K562 (cell line): ENCODE results near the gene F8A1. TPM values are rescaled to one million over a fixed set of nuclear protein-coding genes. Genes with fewer than 3 reads are reported as not detected.
"Not testable (repeated sequence)": the region's sequence is repeated elsewhere in the genome, so short reads cannot be mapped to it uniquely, and the experiment has no call there.

Experiments
- ATAC-seq: fragments of 200-7000 bp; cut with Tn5 transposase; 3 replicates; pipeline ENCODE4 v1.9.1; 2020; ENCODE audit warnings: moderate library complexity
- BruUV-seq: library from RNA; stranded (reverse); fragments of 400-500 nt; replicated peaks from 2 replicates; lab custom pipeline; 2021; lab: Mats Ljungman, UMichigan
- CTCF ChIA-PET: fragments of 300-600 bp; formaldehyde crosslinking; extraction: SDS; loops from one replicate; lab custom pipeline; 2021; ENCODE audit warnings: low intra/inter-chr PET ratio; lab: Yijun Ruan, JAX
- POLR2A ChIA-PET: fragments of 300-600, 350-650 bp; sonication (Branson Sonifier 250); formaldehyde crosslinking; extraction: SDS; loops from one replicate; lab custom pipeline; 2021; ENCODE audit warnings: antibody characterized with exemption, inconsistent platforms; lab: Yijun Ruan, JAX
- DNase-seq, 4 experiments: peaks; one replicate each; pipeline versions ENCODE4 v3.0.0 to v3.0.0-alpha.2; 2011 to 2018; ENCODE audit warnings: low spot score in 3 of 4, mixed read lengths in 3 of 4; ENCODE audit errors: extremely low read depth in 1 of 4
- FAIRE-seq: peaks from 2 replicates; lab custom pipeline; 2011; peaks lifted over from hg19 to GRCh38; lab: Jason Lieb, UNC
- H2AFZ ChIP-seq: 2 replicates; pipeline ENCODE4 v1.6.0; 2011; ENCODE audit warnings: low read depth, low read length, control low read depth, inconsistent platforms
- H3K27ac ChIP-seq: fragments of 200-600 bp; 3 replicates; pipeline ENCODE4 v1.8.0; 2011; ENCODE audit warnings: low read depth, mild to moderate bottlenecking, control low read depth, inconsistent platforms, low read length, moderate library complexity, mixed read lengths; ENCODE audit errors: extremely low read depth
- H3K27me3 ChIP-seq, 2 experiments: fragments of 300-600 bp in 1 of 2; 2 replicates in 1 of 2; 3 replicates in 1 of 2; pipeline versions ENCODE4 v1.6.0 to v1.8.0; 2011; ENCODE audit warnings: inconsistent platforms in 2 of 2, low read length in 2 of 2, mild to moderate bottlenecking in 1 of 2, mixed read lengths in 1 of 2, moderate library complexity in 1 of 2; ENCODE audit not compliant: control insufficient read depth in 2 of 2, insufficient read depth in 2 of 2
- H3K36me3 ChIP-seq: fragments of 300-600 bp; 3 replicates; pipeline ENCODE4 v1.8.0; 2011; ENCODE audit warnings: mild to moderate bottlenecking, low read length, inconsistent platforms; ENCODE audit not compliant: control insufficient read depth, insufficient read depth
- H3K4me1 ChIP-seq, 2 experiments: fragments of 200-600 bp in 1 of 2; replicated peaks in 1 of 2; 2 replicates in 1 of 2; 3 replicates in 1 of 2; pipeline versions ENCODE4 v1.5.1 to v1.8.0; 2011; ENCODE audit warnings: inconsistent platforms in 2 of 2, low read length in 2 of 2, mild to moderate bottlenecking in 1 of 2, mixed read lengths in 1 of 2, moderate library complexity in 1 of 2; ENCODE audit not compliant: control insufficient read depth in 2 of 2, insufficient read depth in 2 of 2
- H3K4me2 ChIP-seq: 2 replicates; pipeline ENCODE4 v1.6.1; 2011; ENCODE audit warnings: low read length, control low read depth, inconsistent platforms, mixed read lengths; ENCODE audit not compliant: insufficient read depth
- H3K4me3 ChIP-seq: fragments of 200-600 bp; sonication (generic), shearing (Covaris generic); 2 replicates; pipeline ENCODE4 v1.5.1; 2016; ENCODE audit warnings: control low read depth, inconsistent platforms
- H3K79me2 ChIP-seq: fragments of 200-600 bp; 3 replicates; pipeline ENCODE4 v1.8.0; 2011; ENCODE audit warnings: low read length, inconsistent platforms; ENCODE audit not compliant: control insufficient read depth, insufficient read depth
- H3K9ac ChIP-seq, 2 experiments: 2 replicates each; pipeline versions ENCODE4 v1.6.0 to v1.6.1; 2011; ENCODE audit warnings: low read depth in 2 of 2, low read length in 2 of 2, control low read depth in 1 of 2, inconsistent platforms in 1 of 2, mild to moderate bottlenecking in 1 of 2, mixed read lengths in 1 of 2; ENCODE audit not compliant: insufficient read depth in 1 of 2
- H3K9me1 ChIP-seq: one replicate; pipeline ENCODE4 v1.6.0; 2011; ENCODE audit warnings: inconsistent platforms, mild to moderate bottlenecking, low read length, moderate library complexity; ENCODE audit not compliant: control insufficient read depth, insufficient read depth
- H3K9me3 ChIP-seq: replicated peaks from 2 replicates; pipeline ENCODE4 v1.5.1; 2011; ENCODE audit warnings: low read depth, low read length, inconsistent platforms; ENCODE audit not compliant: control insufficient read depth, insufficient read depth
- H4K20me1 ChIP-seq: replicated peaks from 2 replicates; pipeline ENCODE4 v1.6.1; 2011; ENCODE audit warnings: low read length, inconsistent platforms, mixed read lengths; ENCODE audit not compliant: control insufficient read depth, insufficient read depth
- BCOR ChIP-seq: fragments of 450-650 bp; IDR thresholded peaks from 2 replicates; pipeline ENCODE4 v1.6.1; 2016
- EWSR1 ChIP-seq: fragments of 450-650 bp; IDR thresholded peaks from 2 replicates; pipeline ENCODE4 v1.6.1; 2018; ENCODE audit warnings: borderline replicate concordance, mild to moderate bottlenecking, low read depth, moderate library complexity; ENCODE audit not compliant: partially characterized antibody
- FOS ChIP-seq: IDR thresholded peaks from 3 replicates; pipeline ENCODE4 v1.6.1; 2011; ENCODE audit not compliant: insufficient read length; ENCODE audit errors: extremely low read depth
- HNRNPH1 ChIP-seq: fragments of 200-400 bp; formaldehyde crosslinking; optimal IDR thresholded peaks from 2 replicates; pipeline ENCODE3; 2017; ENCODE audit warnings: low read depth, mild to moderate bottlenecking, low read length, moderate library complexity
- PKNOX1 ChIP-seq: fragments of 450-650 bp; IDR thresholded peaks from 2 replicates; pipeline ENCODE4 v1.6.1; 2016
- STAT5A ChIP-seq: IDR thresholded peaks from 2 replicates; pipeline ENCODE4 v1.6.1; 2012; ENCODE audit warnings: low read length, inconsistent platforms, borderline replicate concordance
- ZNF146 ChIP-seq: IDR thresholded peaks from one replicate; pipeline ENCODE4 v1.6.1; 2018; ENCODE audit warnings: missing compliant biosample characterization; ENCODE audit not compliant: unreplicated experiment
- whole genome bisulfite sequencing: fragments of 100-300 bp; shearing (Covaris generic); methylation state at CpG from one replicate; pipeline ENCODE4 v1.1.6; 2016; ENCODE audit warnings: low coverage, mixed read lengths; ENCODE audit not compliant: insufficient coverage; ENCODE audit errors: missing lambda C conversion rate; 5-methylcytosine and 5-hydroxymethylcytosine counted together
- in situ Hi-C: fragments of 300-500 bp; cut with MboI; formaldehyde crosslinking; loops from 4 replicates; pipeline ENCODE4 v1.15.0; 2018; ENCODE audit warnings: inconsistent platforms, mixed read lengths
- intact Hi-C: fragments of 100-400 bp; cut with micrococcal nuclease; formaldehyde crosslinking; loops from 2 replicates; pipeline ENCODE4 v1.14.2; 2022
- polyA plus RNA-seq, 8 experiments: library from polyadenylated mRNA; depleted of rRNA in 4 of 8; stranded (reverse) in 5 of 8; unstranded in 3 of 8; fragments of >200 nt; fragmentation: Nextera tagmentation in 2 of 8; fragmentation: Illumina TruSeq in 1 of 8; extraction: Ambion mirVana in 2 of 8; extraction: Trizol in 1 of 8; gene quantifications; 2 replicates each; pipeline versions ENCODE4 v1.2.1 to v1.2.3, GENCODE V29; 2011 to 2014; ENCODE audit warnings: inconsistent platforms in 1 of 8, missing spikeins in 1 of 8
- total RNA-seq, 7 experiments: library from RNA; depleted of rRNA in 6 of 7; stranded (reverse); fragments of >200 nt in 6 of 7; fragmentation: Illumina TruSeq in 2 of 7; extraction: Trizol in 2 of 7; gene quantifications; 2 replicates each; pipeline versions ENCODE4 v1.2.1 to v1.2.3, GENCODE V29; 2011 to 2021; ENCODE audit warnings: low replicate concordance in 1 of 7

The F8A1 gene
- total and polyA plus RNA-seq, 9 of the 15 experiments (the other 6 are each of a cell fraction or from before 2014, with no cell fraction given), result 0.11 to 0.27 TPM; not detected in 7

DNA sequence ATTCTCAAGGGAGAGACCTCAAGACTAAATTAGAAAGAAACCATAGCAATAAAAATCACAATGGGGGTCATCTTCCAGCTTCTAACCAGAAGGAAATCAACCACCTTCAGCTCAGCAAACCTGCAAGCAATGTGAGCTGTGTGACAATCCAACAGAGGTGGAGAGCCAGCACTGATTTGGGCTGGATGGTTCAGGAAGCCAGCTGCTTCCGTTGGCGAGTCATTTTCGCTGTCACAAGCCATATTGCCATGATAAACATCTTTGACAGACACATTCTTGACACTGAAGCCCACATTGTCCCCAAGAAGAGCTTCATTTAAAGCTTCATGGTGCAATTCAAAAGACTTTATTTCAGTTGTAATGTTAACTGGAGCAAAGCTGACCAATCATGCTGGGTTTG lies 22.7 kb downstream of the F8A1 start:
- H3K9me1 ChIP-seq, result no peaks in the 10 kb centered on the region
- in situ Hi-C loops, result no loop called here
- H3K79me2 ChIP-seq, result no peaks in the 10 kb centered on the region
- H4K20me1 ChIP-seq, result no peaks in the 10 kb centered on the region
- no peaks in the 10 kb centered on the region; the same call in 1 of the 2 replicates for H3K9me3 ChIP-seq
- ChIA-PET POLR2A (no interaction called here), CTCF (no interaction called here)
- DNase-seq, result no peak
- H3K4me3 ChIP-seq, result no peak overlapping the region
- TF ChIP-seq STAT5A (no peak), EWSR1 (no peak), HNRNPH1 (no peak), PKNOX1 (peak; percentile 21; the same call in 1 of the 2 replicates), FOS (no peak)
- no TSS peak for BruUV-seq
- intact Hi-C loops, result no loop called here
- FAIRE-seq, result no peak
- no peaks in the 10 kb centered on the region for H3K4me1 ChIP-seq
- 0% methylated on average over 3 of the region's 3 CpGs for WGBS
- no peak overlapping the region for H3K9ac ChIP-seq
- no peaks in the 10 kb centered on the region for H3K27me3 ChIP-seq
- H3K27ac ChIP-seq, result no peak overlapping the region
- ATAC-seq, result no peak
- H3K36me3 ChIP-seq, result no peaks in the 10 kb centered on the region
- H2AFZ ChIP-seq, result no peak overlapping the region
- H3K4me2 ChIP-seq, result no peak overlapping the region

DNA sequence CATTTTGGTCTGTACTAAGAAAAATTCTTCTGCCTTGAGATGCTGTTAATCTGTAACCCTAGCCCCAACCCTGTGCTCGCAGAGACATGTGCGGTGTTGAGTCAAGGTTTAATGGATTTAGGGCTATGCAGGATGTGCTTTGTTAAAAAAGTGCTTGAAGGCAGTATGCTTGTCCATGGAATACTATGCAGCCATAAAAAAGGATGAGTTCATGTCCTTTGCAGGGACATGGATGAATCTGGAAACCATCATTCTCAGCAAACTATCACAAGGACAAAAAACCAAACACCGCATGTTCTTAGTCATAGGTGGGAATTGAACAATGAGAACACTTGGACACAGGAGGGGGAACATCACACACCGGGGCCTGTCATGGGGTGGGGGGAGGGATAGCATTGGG lies 23.9 kb downstream of the F8A1 start:
- POLR2A ChIA-PET, DNase-seq, CTCF ChIA-PET, ATAC-seq, H4K20me1 ChIP-seq, BruUV-seq, H3K36me3 ChIP-seq, H3K27me3 ChIP-seq, H3K27ac ChIP-seq, H3K4me1 ChIP-seq, H3K79me2 ChIP-seq, H3K4me2 ChIP-seq, FAIRE-seq, intact Hi-C loops, in situ Hi-C loops, H2AFZ ChIP-seq, H3K9me3 ChIP-seq, H3K9ac ChIP-seq, H3K9me1 ChIP-seq, H3K4me3 ChIP-seq: not testable (repeated sequence)
- TF ChIP-seq BCOR (peak; percentile 70), ZNF146 (CRISPR knock-in tag) (peak; percentile 86)
- 51% methylated on average over 3 of the region's 4 CpGs for WGBS
